H9 (cell line): ENCODE data around the gene DGKH. TPM values are rescaled to one million over a fixed set of nuclear protein-coding genes. Genes with fewer than 3 reads are reported as not detected.

Experiments used
- DNase-seq: peaks from one replicate; pipeline ENCODE4 v3.0.0-alpha.2; 2017
- H2AFZ ChIP-seq: one replicate; pipeline ENCODE4 v1.6.1; 2013; ENCODE audit warnings: mild to moderate bottlenecking, low read length, control low read depth, moderate library complexity
- H2AK5ac ChIP-seq: 2 replicates; pipeline ENCODE4 v1.6.1; 2013; ENCODE audit warnings: low read length, control low read depth, mixed read lengths; ENCODE audit not compliant: insufficient read length
- H2BK120ac ChIP-seq: one replicate; pipeline ENCODE4 v1.6.1; 2013; ENCODE audit warnings: low read depth, mild to moderate bottlenecking, low read length, control low read depth, inconsistent platforms; ENCODE audit not compliant: poor library complexity, severe bottlenecking
- H2BK12ac ChIP-seq: 2 replicates; pipeline ENCODE4 v1.6.1; 2013; ENCODE audit warnings: low read length, control low read depth, mixed read lengths, low read depth; ENCODE audit not compliant: insufficient read length
- H2BK15ac ChIP-seq: 2 replicates; pipeline ENCODE4 v1.6.1; 2013; ENCODE audit warnings: low read depth, low read length, control low read depth
- H2BK20ac ChIP-seq: one replicate; pipeline ENCODE4 v1.6.1; 2013; ENCODE audit warnings: low read depth, mild to moderate bottlenecking, low read length, control low read depth, inconsistent platforms; ENCODE audit not compliant: poor library complexity, severe bottlenecking
- H2BK5ac ChIP-seq: 2 replicates; pipeline ENCODE4 v1.6.1; 2013; ENCODE audit warnings: low read length, control low read depth, mixed read lengths; ENCODE audit not compliant: insufficient read length
- H3K14ac ChIP-seq: 2 replicates; pipeline ENCODE4 v1.6.1; 2013; ENCODE audit warnings: low read length, control low read depth; ENCODE audit not compliant: insufficient read depth
- H3K18ac ChIP-seq: 2 replicates; pipeline ENCODE4 v1.6.1; 2013; ENCODE audit warnings: low read depth, mild to moderate bottlenecking, mixed read lengths, low read length, control low read depth; ENCODE audit not compliant: insufficient read length
- H3K23ac ChIP-seq: 2 replicates; pipeline ENCODE4 v1.6.1; 2013; ENCODE audit warnings: low read length, control low read depth, mixed read lengths, low read depth; ENCODE audit not compliant: insufficient read length
- H3K23me2 ChIP-seq: 2 replicates; pipeline ENCODE4 v1.6.1; 2013; ENCODE audit warnings: low read depth, mild to moderate bottlenecking, mixed read lengths, low read length, control low read depth; ENCODE audit not compliant: insufficient read length, poor library complexity, severe bottlenecking
- H3K27ac ChIP-seq: 2 replicates; pipeline ENCODE4 v1.5.1; 2013; ENCODE audit warnings: low read length, control low read depth, mixed read lengths, low read depth; ENCODE audit not compliant: insufficient read length
- H3K27me3 ChIP-seq: 2 replicates; pipeline ENCODE4 v1.6.1; 2013; ENCODE audit warnings: low read length, control low read depth, inconsistent platforms; ENCODE audit not compliant: insufficient read depth
- H3K4ac ChIP-seq: 2 replicates; pipeline ENCODE4 v1.6.1; 2013; ENCODE audit warnings: low read depth, mild to moderate bottlenecking, control low read depth, inconsistent platforms, low read length, moderate library complexity
- H3K4me1 ChIP-seq: 2 replicates; pipeline ENCODE4 v1.6.1; 2013; ENCODE audit warnings: low read length, control low read depth, inconsistent platforms; ENCODE audit not compliant: insufficient read depth
- H3K4me2 ChIP-seq: 2 replicates; pipeline ENCODE4 v1.6.1; 2013; ENCODE audit warnings: low read length, control low read depth, mixed read lengths; ENCODE audit not compliant: insufficient read length, insufficient read depth
- H3K56ac ChIP-seq: 2 replicates; pipeline ENCODE4 v1.6.1; 2013; ENCODE audit warnings: low read depth, mild to moderate bottlenecking, mixed read lengths, low read length, control low read depth; ENCODE audit not compliant: insufficient read length
- H3K79me1 ChIP-seq: 2 replicates; pipeline ENCODE4 v1.6.1; 2013; ENCODE audit warnings: low read depth, mild to moderate bottlenecking, moderate library complexity, low read length, control low read depth, inconsistent platforms; ENCODE audit not compliant: insufficient read depth, poor library complexity, severe bottlenecking
- H3K79me2 ChIP-seq: 2 replicates; pipeline ENCODE4 v1.6.1; 2013; ENCODE audit warnings: low read length, control low read depth, inconsistent platforms; ENCODE audit not compliant: insufficient read depth
- H3K9ac ChIP-seq: 2 replicates; pipeline ENCODE4 v1.6.1; 2013; ENCODE audit warnings: low read length, control low read depth, mixed read lengths; ENCODE audit not compliant: insufficient read length; ENCODE audit errors: extremely low read depth
- H3K9me3 ChIP-seq: one replicate; pipeline ENCODE4 v1.6.1; 2013; ENCODE audit warnings: low read depth, low read length, inconsistent platforms; ENCODE audit not compliant: control insufficient read depth
- H3T11ph ChIP-seq: one replicate; pipeline ENCODE4 v1.6.1; 2013; ENCODE audit warnings: mild to moderate bottlenecking, low read length, control low read depth, inconsistent platforms
- H4K20me1 ChIP-seq: one replicate; pipeline ENCODE4 v1.6.1; 2013; ENCODE audit not compliant: control insufficient read depth, insufficient read length, insufficient read depth
- H4K5ac ChIP-seq: 2 replicates; pipeline ENCODE4 v1.6.1; 2013; ENCODE audit warnings: low read depth, mild to moderate bottlenecking, mixed read lengths, low read length, control low read depth; ENCODE audit not compliant: insufficient read length
- H4K8ac ChIP-seq: replicated peaks from 2 replicates; pipeline ENCODE4 v1.6.1; 2013; ENCODE audit warnings: low read length, control low read depth, mixed read lengths, low read depth; ENCODE audit not compliant: insufficient read length
- H4K91ac ChIP-seq: 2 replicates; pipeline ENCODE4 v1.6.1; 2013; ENCODE audit warnings: low read depth, mild to moderate bottlenecking, moderate library complexity, mixed read lengths, low read length, control low read depth; ENCODE audit not compliant: insufficient read length
- H3K27ac Mint-ChIP-seq, 3 experiments: 2 replicates in 2 of 3; 3 replicates in 1 of 3; pipeline ENCODE4 v1.8.0; 2020 to 2021; ENCODE audit warnings: mixed read lengths in 3 of 3, mild to moderate bottlenecking in 1 of 3, moderate library complexity in 1 of 3
- H3K27me3 Mint-ChIP-seq: 2 replicates; pipeline ENCODE4 v1.8.0; 2021; ENCODE audit warnings: low read depth, mild to moderate bottlenecking, moderate library complexity, mixed read lengths
- H3K36me3 Mint-ChIP-seq, 3 experiments: 2 replicates in 2 of 3; 3 replicates in 1 of 3; pipeline ENCODE4 v1.8.0; 2020 to 2021; ENCODE audit warnings: low read depth in 3 of 3, mixed read lengths in 3 of 3; ENCODE audit not compliant: insufficient read depth in 1 of 3
- H3K4me1 Mint-ChIP-seq, 2 experiments: 2 replicates each; pipeline ENCODE4 v1.8.0; 2020; ENCODE audit warnings: mixed read lengths in 2 of 2
- H3K4me3 Mint-ChIP-seq, 2 experiments: 2 replicates in 1 of 2; 3 replicates in 1 of 2; pipeline ENCODE4 v1.8.0; 2020 to 2021; ENCODE audit warnings: mild to moderate bottlenecking in 2 of 2, mixed read lengths in 2 of 2, moderate library complexity in 1 of 2
- H3K9me3 Mint-ChIP-seq, 2 experiments: 2 replicates in 1 of 2; 3 replicates in 1 of 2; pipeline ENCODE4 v1.8.0; 2020; ENCODE audit warnings: mild to moderate bottlenecking in 2 of 2, mixed read lengths in 2 of 2, moderate library complexity in 1 of 2
- CTCF ChIP-seq: fragments of 200-600 bp; sonication (generic); conservative IDR thresholded peaks from 3 replicates; pipeline ENCODE4 v1.8.0; 2021; ENCODE audit warnings: antibody characterized with exemption, mild to moderate bottlenecking
- whole genome bisulfite sequencing: extraction: QIAGEN DNeasy Blood & Tissue Kit; methylation state at CpG from one replicate; pipeline ENCODE4 v1.1.7; 2013; ENCODE audit warnings: missing lambda C conversion rate, low lambda C conversion rate, mixed read lengths; ENCODE audit not compliant: insufficient read length; ENCODE audit errors: extremely low coverage; 5-methylcytosine and 5-hydroxymethylcytosine counted together
- total RNA-seq: library from RNA; stranded (reverse); gene quantifications from 2 replicates; pipeline ENCODE4 v1.2.1, GENCODE V29; 2021

DGKH gene
- total RNA-seq, 1 experiment from 2014 or later = 8.6 TPM

DNA sequence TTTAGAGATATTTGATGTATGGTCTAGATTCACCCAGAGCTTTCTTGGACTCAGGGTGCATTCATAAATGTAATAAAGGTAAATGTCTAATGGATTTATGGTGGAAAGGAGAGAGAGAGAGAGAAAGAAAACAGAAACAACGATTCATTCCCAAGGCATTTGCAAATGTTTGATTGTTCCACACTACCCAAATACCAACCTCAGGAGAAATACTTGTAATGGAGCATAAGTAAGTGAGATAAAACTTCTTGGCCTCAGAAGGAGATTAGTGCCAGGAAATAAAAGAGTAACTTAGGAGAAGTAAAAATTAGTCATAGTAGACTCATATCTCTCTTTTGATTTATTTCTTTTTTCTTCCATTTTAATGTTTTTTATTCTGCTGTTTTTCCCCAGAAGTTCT is 40.6 kb upstream of the DGKH start:
- no peak overlapping the region for H3K14ac ChIP-seq
- H3K18ac ChIP-seq = no peak overlapping the region
- no peak overlapping the region for H4K91ac ChIP-seq
- no peaks in the 10 kb centered on the region for H3K23me2 ChIP-seq
- H3K9me3 ChIP-seq = no peaks in the 10 kb centered on the region
- no peaks in the 10 kb centered on the region for H3K79me1 ChIP-seq
- no peaks in the 10 kb centered on the region; the same call in 1 of the 2 replicates for H3K4me1 ChIP-seq
- no peak overlapping the region for H3K27ac ChIP-seq
- no peaks in the 10 kb centered on the region for H4K20me1 ChIP-seq
- Mint-ChIP-seq H3K36me3 (no peaks in the 10 kb centered on the region), H3K9me3 (no peaks in the 10 kb centered on the region), H3K4me3 (no peak overlapping the region), H3K27me3 (no peaks in the 10 kb centered on the region; the same call in 1 of the 2 replicates), H3K4me1 (peaks cover 15% of the 10 kb centered on the region in 2 experiments), H3K27ac (no peak overlapping the region)
- TF ChIP-seq CTCF = no peak
- H3K4me2 ChIP-seq = no peak overlapping the region
- no peak overlapping the region for H3K4ac ChIP-seq
- H4K5ac ChIP-seq = no peak overlapping the region
- no peak for DNase-seq
- H3K79me2 ChIP-seq = no peaks in the 10 kb centered on the region
- no peak overlapping the region for H2BK120ac ChIP-seq
- no peak overlapping the region for H3K23ac ChIP-seq
- H2BK5ac ChIP-seq = no peak overlapping the region
- H4K8ac ChIP-seq = no peak overlapping the region
- H2AK5ac ChIP-seq = no peak overlapping the region
- H2AFZ ChIP-seq = no peak overlapping the region
- no peaks in the 10 kb centered on the region for H3K27me3 ChIP-seq
- H2BK15ac ChIP-seq = no peak overlapping the region
- no CpG with 5 or more reads among the region's 1 CpG for WGBS
- no peak overlapping the region for H3K56ac ChIP-seq
- H3T11ph ChIP-seq = no peak overlapping the region
- H3K9ac ChIP-seq = no peak overlapping the region
- H2BK12ac ChIP-seq = no peak overlapping the region
- no peak overlapping the region for H2BK20ac ChIP-seq
